Islet of Langerhans (tissue), 1 donor: ENCODE results near the gene ACTN4.

Source experiments
- FAIRE-seq: peaks from one replicate; lab custom pipeline; 2011; peaks lifted over from hg19 to GRCh38; lab: Jason Lieb, UNC

The ACTN4 gene

DNA sequence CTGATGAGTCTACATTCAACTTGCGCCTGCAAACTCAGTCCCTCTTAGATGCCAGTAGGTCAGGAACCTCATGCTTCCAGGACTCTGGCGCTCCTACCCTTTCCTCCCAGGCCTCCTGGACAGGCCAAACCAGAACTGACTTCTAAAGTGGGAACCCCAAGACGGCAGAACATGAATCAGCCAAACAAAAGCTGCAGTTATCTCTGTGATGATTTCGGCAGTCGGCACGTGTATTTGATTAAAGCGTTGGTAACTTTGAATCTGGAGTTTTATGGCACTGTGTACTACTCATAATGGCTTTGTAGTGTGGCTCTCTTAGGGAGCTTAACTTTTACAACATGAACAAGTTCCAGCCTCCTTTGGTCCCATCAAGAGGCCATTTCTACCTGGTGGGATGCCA, 13.7 kb downstream of the ACTN4 start:
- FAIRE-seq = no peak

DNA sequence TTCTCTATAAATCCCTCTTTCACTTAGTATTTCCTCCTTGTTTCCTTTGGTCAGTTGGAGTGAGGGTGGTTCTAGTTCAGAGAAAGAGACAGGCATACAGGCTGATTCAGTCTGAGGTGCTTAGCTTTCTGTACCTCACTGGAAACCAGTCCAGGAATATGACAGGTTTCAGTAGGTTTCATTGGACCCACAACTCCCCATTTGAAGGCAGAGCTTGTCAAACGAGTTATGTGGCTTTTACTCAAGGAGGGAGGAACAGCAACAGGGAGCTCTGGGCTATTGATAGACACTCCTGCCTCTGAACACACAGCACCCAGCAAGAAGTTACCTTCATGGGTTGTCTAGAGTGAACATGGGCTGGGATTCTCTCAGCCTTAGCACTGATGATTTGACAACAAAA, 14.5 kb downstream of the ACTN4 start:
- FAIRE-seq = no peak

DNA sequence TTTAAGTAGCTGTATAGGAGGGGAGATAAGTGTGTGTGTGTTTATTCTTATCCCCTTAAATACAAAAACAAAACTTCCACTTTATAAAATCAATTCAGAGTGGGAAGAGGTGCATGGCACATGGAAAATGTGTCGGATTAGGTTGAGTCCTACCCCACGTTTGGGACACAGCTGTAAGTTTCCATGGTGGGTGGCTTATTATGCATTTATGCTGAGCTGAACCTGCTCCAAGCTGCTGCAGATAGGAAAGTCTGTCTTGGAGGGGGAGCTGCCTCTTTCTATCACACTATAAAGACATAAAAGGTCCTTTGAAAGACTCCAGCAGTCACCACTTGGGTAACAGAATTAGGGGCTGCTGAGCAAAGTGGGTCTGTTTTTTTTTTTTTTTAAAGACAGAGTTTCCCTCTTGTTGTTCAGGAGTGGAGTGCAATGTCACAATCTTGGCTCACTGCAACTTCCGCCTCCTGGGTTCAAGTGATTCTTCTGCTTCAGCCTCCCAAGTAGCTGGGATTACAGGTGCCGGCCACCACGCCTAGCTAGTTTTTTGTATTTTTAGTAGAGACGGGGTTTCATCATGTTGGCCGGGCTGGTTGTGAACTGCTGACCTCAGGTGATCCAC, 15.2 kb downstream of the ACTN4 start:
- FAIRE-seq = no peak

DNA sequence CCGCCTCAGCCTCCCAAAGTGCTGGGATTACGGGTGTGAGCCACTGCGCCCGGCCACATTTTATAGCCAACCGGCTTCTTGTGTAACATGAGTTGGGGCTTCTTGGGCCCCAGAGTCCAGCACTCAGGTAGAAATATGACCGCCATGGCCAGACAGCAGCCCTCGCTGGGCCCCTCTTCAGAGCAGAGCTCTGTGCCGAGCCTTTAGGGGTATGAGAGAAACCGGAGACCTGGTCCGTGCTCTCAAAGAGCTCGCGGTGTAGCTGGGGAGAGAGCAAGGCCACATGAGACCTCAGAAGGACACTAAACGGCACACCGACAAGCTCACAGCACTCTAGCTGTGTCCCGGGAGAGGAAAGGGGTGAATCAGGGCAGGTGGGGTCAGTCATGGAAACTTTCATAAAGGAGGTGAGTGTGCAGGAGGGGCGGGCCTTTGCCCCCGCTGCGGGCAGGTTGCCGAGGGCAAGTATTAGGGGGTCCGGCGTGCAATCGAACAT, 15.8 kb downstream of the ACTN4 start:
- FAIRE-seq = no peak

DNA sequence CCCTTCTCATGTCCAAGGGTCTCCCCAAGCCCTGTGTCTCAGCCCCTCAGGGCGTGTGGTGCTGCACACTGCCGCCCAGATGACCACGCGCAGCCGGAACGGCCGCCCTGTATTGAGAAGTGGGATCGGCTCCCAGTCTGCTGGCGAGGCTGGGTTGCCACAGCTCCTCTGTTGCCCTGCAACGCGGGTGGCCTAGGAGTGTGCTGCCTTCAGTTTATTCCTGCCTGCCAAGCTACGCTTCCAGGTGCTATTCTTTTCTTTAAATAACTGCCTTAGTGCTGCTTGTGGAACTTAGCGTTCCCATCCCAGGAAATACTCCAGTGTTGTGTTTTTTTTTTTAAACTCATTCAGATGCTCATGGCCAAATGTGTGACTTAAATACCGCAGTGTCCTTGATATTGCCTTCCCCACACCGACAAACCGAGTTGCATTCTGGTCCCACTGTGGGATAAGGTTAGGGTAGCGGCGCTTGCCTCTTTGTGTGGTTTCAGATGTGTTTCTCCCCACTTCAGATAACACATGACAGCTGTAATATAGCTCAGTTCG, 16.6 kb downstream of the ACTN4 start:
- FAIRE-seq = peak; percentile 27

DNA sequence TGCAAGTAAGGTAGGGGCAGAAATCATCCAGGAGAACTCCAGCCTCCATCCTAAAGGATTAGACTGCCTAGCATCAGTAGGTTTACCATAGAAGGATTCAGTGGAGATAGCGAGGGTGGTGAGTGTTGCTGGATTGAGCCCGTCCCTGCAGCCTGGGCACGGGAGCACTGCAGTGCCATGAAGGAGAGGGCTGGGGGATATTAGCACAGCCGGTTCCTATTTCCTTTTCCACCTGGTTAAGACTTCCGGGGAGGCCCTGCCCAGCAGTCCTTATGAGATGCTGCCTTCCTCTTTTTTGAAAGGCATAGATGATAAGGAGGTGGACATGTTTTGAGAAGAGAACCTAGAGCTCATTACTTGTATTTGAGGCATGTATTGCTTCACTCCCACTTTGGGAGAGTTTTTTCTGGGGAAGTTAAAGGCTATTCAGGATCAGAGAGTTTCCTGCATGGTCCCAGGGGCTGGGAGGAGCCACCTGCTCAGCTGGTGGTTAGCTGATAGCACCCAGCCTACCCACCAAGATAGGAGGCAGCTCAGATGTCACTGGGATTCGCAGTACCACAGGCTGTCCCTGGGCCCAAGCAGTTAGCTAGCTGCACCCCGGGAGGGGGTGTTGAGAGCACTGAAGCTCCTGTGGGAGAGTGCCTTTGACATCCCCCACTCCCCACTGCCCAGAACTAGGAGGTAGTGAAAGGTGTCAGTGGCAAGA, 17.2 kb downstream of the ACTN4 start:
- FAIRE-seq = no peak

DNA sequence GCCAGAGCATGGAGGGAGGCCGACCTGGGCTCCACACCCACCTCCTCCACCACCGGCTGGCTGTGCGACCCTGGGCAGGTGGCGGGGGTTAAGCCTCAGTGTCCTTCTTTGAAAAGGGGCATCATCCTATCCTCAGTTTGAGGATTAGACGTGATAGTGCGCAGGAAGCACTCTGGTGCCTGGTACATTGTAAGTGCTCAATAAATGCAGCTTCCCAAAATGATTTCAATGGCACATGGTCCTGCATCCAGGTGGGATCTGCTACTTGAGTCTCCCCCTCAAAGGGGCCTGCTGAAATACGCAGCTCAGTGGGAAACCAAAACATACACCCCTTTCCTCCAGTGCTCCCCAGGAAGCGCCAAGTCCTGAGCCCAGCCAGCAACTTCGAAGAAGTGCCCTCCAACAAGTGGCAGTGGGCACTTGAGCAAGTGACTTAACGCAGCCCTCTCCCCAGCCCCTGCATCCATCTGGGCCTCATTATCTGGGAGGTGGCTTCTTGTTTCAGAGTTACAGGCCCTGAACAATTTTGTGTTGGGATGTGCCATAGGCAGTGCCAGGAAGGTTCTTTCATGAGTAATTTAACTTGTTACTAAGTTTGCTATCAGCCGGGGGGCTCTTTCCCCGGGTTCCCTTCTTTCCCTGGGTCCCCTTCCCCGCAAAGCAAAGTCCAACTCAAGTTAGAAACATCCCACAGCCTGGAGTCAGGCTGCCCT, 17.9 kb downstream of the ACTN4 start:
- FAIRE-seq = no peak

DNA sequence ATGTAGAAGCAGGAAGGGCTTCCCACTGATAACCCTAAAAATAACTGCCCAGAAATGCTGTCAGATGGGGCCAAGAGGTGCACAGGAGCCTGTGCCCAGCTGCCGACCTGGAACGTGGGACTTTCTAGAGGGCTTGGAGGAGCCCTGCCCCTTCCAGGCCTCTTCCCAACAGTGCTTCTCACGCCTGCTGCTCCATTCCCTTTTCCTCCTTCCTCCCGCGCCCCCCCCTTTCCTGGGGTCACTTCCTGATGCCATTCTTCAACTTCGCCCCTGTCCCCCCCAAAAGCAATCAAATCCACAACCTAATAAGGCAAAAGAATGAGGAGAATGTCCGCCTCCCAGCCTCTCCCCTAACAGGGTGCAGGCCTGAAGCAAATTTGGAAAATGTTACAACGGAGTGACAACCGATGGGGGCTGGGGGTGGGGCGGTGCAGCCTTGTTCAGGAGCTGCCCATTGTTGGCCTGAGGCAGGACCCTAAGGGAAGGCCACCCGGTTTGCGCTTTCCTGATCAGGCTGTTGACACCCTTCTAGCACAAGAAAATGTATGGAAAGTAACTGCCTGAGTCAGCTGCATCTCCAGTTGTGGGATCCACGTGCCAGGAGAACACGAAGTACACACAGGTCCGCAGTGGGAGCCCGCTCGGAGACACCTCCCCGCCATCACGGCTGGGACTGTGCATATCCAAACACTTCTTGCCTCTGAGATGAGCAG, 18.7 kb downstream of the ACTN4 start:
- no peak for FAIRE-seq

DNA sequence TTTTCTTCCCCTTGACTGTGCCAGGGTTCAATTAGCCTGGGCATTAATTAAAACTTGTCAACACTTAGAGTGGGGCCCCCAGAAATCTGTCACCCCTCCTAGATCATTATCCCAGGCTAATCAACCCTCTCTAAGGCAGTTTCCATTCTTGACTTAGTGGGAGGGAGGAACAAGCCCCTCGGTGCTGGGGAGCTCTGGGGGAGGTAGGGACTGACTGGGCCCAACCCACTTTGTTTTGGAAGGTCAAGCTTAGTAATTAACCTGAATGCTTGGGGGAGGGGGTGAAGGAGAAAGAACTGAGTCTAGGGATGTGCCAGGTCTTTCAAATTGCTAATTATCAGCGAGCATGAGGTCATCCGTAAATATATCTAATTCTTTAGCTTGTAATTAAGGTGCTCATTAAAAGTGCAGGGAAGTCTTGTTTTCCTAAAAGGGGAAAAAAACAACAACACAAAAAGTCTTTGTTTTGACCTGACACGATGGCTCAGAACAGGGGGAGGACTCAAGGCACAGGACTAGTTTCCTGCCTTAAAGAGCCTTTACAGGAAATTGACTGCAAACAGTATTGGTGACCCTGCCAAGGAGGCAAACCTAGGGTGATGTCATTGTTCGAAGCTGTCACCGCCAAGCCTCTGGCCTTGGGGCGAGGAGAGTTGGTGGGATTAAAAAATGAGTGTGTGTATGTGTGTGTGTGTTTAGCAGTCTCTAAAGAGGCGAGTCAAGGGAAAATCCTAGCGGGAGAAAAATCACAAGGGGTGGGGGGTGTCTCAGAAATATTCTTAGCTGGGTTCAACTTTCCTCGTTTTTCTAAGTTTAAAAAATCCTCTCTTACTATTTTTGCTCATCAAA, 19.4 kb downstream of the ACTN4 start:
- FAIRE-seq = peak; percentile 21

DNA sequence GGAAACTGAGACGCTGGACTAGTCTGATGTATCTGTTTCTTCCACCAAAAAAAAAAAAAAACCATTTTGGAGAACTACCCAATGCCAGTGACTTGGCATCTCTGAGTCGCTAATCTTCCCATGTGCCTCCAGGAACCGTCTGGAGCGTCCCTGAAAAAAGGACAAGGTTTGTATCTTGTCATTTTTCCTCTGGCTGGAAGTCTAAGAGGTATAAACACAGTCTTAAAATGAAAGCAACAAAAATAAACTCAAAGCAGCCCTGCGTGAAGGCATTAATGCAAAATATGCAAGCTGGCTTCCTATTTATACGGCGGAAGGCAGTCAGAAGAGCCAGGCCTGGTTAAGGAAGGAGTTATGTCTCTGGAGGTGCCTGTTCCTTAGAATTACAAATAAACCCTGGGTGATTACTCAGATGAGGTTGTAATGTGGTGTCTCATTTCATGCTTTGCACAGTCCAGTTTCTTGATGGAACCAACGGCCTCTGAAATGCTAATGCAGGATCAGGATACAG, 20.3 kb downstream of the ACTN4 start:
- no peak for FAIRE-seq

DNA sequence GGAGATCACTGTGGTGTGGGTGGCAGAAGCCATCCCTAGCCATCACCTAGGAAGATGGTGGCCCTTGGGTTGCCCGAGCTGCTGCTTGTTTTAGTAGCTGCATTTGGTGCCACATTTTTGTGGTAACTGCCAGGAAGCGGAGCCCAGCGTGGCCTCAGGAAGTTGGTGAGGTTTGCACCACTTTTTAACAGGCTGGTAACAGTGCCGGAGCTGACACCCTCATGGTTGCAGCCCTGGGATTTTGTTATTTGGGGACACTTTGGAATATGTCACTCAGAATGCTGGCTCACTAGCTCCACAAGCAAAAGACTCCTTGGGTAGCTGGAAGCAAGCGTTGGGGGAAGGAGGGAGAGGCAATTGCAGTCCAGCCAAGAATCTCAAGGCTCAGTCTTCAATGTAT, 22.1 kb downstream of the ACTN4 start:
- FAIRE-seq = no peak

DNA sequence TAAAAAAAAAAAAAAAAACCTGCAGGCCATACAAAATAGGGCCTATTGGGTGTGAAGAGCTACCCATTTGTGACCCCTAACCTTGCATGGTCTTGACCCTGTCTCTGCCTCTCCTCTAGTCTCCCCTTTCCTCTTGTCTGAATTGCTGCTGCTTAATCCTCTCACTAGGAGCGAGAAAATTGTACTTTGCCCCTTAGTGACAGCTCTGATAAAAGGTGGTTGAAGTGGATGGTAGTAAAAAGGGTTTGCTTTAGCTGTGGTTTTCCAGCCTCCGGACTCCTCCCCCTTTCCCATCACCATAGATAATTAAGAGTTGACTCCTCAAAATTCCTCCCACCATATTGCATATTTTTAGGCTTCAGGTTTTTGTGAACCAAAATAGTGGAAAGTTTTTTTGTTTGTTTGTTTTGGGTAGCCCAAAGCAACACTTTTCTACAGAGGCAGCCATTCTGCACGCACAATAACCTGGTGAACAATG, 23.5 kb downstream of the ACTN4 start:
- no peak for FAIRE-seq

DNA sequence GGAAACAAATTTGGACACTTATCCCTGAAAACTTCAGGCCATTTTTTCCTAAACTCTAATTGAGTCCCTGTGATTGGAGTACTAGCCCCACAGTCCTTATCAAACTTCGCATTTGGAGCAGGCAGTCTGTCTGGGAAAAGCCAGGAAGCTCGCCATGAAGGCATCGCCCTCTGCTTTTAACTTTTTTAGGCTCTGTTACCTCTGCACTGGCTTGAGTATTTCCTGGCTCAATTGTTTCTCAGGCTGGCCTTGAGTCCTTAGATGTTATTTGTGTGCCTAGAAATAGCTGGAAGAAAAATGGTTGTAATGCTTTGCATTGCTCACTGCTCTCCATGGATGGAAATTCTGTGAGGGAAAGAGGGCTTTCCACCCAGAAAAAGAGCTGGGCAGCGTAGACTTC, 24.2 kb downstream of the ACTN4 start:
- no peak for FAIRE-seq

DNA sequence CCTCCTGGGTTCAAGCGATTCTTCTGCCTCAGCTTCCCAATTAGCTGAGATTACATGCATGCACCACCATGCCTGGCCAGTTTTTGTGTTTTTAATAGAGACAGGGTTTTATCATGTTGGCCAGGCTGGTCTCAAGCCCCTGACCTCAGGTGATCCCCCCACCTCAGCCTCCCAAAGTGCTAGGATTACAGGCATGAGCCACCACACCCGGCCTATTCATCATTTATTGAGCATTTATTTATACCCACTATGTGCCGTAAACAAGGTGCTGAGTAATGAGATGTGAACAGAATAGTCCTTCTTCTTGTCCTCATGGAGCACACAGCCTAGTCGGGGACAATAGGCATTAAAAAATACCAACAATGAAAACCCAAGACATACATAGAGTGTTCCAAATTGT, 25.6 kb downstream of the ACTN4 start:
- FAIRE-seq = no peak

DNA sequence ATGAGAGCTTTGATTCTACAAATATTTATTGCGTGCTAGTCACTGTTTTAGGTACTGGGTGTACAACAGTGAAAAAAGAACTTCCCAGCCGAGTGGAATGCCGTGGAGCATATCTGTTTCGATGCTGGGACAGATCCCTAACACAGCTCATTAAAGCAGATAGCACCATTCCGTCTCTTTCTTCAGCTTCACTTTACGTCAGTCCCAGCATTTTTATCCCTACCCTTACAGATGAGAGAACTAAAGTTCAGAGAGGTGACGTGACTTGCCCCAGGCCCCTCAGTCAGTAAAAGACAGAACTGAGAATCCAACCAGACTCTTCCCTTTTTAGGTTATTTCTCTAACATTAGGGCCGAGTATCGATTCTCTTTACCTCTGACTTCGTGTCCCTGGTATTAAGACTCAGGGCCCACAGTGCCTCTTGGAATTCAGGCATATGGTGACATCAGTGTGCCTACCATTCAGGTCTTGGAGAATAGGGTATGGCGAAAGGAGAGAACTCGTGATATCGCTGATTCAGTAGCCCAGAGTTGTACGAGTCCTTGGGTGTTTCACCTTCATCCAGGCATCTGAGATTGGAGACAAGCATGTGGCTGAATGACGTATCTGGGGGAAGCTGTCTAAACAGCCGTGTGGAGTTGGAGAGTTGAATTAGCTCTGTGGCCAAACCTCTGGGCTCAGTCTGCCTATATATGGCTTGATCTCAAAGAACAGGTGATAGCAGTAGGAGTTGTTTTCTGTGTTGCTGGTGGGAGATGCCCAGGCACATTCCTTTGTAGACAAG, 27.1 kb downstream of the ACTN4 start:
- FAIRE-seq = no peak

DNA sequence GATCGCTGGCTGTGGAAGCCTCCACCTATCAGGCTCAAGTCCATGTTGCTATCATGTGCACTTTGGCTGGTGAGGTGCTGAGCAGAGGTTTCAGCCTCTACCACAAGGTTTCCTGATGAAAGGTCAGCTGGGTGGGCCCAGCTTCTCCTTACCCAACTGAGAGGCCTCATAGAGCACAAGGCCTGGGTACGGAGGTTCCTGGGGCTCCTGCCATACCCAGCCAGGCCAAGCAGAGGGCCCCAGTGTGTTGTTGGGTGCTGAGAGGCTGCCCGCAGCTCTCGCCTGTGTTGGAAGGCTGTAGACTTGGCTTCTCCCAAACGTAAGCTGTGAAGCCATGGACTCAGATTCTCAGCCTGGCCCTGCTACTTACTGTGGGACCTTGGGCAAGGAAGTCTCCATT, 28.2 kb downstream of the ACTN4 start:
- no peak for FAIRE-seq

DNA sequence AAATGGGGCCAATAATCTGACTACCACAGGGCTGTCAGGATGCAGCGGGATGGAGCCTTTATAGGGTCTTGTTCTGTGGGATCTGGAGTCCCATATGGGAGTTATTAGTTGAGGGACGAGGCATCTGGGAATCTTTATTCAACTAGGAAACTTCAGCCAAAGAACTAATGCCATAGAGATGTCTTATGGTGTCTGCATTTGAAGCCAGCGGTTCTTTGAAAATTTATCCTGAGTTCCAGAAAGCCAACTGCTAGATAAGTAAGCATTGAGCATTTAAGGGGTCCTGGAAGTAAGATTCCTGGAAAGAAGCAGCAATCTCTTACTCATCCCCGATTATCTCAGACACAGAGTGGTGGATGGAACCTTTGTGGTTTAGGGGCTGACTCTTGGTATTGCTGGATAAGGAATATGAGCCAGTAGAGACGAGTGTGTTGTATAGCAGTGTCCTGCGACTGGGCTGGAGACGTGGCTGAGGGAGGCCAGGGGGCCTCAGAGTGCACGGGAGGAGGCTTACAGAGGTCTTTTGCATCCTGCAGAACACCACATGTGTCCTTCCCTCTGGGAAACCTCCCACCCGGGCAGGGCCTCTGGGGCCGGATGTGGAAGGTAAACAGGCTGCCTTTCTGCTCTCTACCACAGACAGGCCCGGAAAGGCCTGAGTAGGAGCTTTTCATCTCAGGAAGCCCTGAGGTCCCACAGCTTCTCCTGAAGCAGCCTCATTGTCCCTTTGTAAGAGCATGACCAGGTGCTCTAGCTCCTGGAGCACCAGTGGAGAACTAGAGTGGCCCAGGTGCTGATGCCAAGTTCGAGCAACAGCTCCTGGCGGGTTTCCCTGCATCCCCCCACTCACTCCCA, 28.8 kb downstream of the ACTN4 start:
- no peak for FAIRE-seq

DNA sequence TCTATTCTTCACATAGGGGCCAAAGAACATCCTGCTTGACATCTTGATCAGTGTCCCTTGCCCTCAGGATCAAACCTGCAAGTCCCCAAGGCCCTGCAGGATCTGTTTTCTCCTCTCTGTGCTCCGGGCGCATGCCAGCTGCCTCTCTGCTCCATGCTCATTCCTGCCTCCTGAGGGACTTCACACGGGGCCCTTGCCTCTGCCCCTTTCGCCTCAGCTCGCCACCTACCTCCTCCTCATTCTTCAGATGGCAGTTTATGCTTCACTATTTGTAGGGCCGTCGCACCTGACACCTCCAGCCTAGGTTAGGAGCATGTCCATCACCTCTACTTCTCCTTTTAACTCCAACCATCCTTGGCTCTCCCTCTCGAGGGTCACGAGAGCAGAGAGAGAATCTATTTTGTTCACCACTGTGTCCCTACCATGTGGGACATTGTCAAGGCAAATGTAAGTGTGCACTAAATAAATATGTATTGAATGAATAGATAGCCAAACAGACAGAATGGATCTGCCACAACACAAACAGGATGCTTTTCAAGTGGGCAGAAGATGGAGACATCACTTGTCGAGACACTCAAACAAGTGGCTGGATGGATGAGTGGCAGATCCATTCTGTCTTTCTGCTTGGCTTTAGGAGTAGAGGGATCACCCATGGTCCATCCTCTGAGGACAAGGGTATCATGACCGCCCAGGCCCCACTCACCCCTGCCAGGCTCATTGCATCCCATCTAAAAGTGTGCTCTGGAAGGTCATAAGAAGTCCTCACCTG, 29.6 kb downstream of the ACTN4 start:
- no peak for FAIRE-seq
